GM18867 (cell line): ENCODE measurements around the gene SIX1.
A peak's percentile ranks its signal among the peaks of the same experiment; 100 is the strongest.

Experiments used
- ATAC-seq: cut with Tn5 transposase; IDR thresholded peaks from one replicate; pipeline ENCODE4 v1.9.1; 2021; ENCODE audit warnings: mild to moderate bottlenecking, moderate library complexity; ENCODE audit not compliant: unreplicated experiment

SIX1 gene

GRCh38 chr14:60648934-60649874 is at the start of gene SIX1:
SIX1 (minus strand) TSS chr14:60649477; CDS start chr14:60649189, 288 bp downstream.
- peak; percentile 80 for ATAC-seq

GRCh38 chr14:60695327-60695726 is 46.0 kb upstream of the SIX1 start:
- ATAC-seq = no peak

- no peak for ATAC-seq
Measured at GRCh38 chr14:60691383-60692113, 42.3 kb upstream of the SIX1 start.

GRCh38 chr14:60686865-60687264 is 37.6 kb upstream of the SIX1 start:
- no peak for ATAC-seq

GRCh38 chr14:60684203-60684602 is 34.9 kb upstream of the SIX1 start:
- ATAC-seq = no peak

GRCh38 chr14:60681271-60681670 is 32.0 kb upstream of the SIX1 start:
- no peak for ATAC-seq

GRCh38 chr14:60680511-60680910 is 31.2 kb upstream of the SIX1 start:
- no peak for ATAC-seq

GRCh38 chr14:60679566-60680258 is 30.4 kb upstream of the SIX1 start:
- ATAC-seq = no peak

- ATAC-seq = no peak
Measured at GRCh38 chr14:60677701-60678100, 28.4 kb upstream of the SIX1 start.

- no peak for ATAC-seq
Measured at GRCh38 chr14:60670989-60671388, 21.7 kb upstream of the SIX1 start.

GRCh38 chr14:60668431-60669112 is 19.3 kb upstream of the SIX1 start:
- ATAC-seq = no peak

- no peak for ATAC-seq
Measured at GRCh38 chr14:60665177-60665550, 15.9 kb upstream of the SIX1 start.

GRCh38 chr14:60662982-60663381 is 13.7 kb upstream of the SIX1 start:
- ATAC-seq = no peak

- no peak for ATAC-seq
Measured at GRCh38 chr14:60661721-60662120, 12.4 kb upstream of the SIX1 start.

GRCh38 chr14:60658909-60659585 is 9.8 kb upstream of the SIX1 start:
- ATAC-seq = no peak

GRCh38 chr14:60658211-60658690 is 9.0 kb upstream of the SIX1 start:
- no peak for ATAC-seq

GRCh38 chr14:60657456-60658210 is 8.4 kb upstream of the SIX1 start:
- ATAC-seq = no peak

- ATAC-seq = peak; percentile 86
Measured at GRCh38 chr14:60656686-60657455, 7.6 kb upstream of the SIX1 start.
